OCI-LY3 (cell line): Measurements from ENCODE around the gene MGAT4C.

Experiments used
- CTCF ChIP-seq: fragments of 200-600, 300-600 bp; sonication (generic); IDR thresholded peaks from 2 replicates; pipeline ENCODE4 v1.5.1; 2014; ENCODE audit warnings: antibody characterized with exemption, low read length, low read depth
- EZH2phosphoT487 ChIP-seq: fragments of 200-600 bp; shearing (Covaris generic); IDR thresholded peaks from 2 replicates; pipeline ENCODE4 v1.6.1; 2018; ENCODE audit warnings: antibody characterized with exemption, mixed run types, low read depth

- TF ChIP-seq CTCF = no peak
- no peak for TF ChIP-seq EZH2phosphoT487
Observed at GRCh38 chr12:86179855-86180254, 76.3 kb downstream of the MGAT4C start.
